HG03060 (cell line): ENCODE results near the gene NPAS3.

ENCODE experiments used
- ATAC-seq: cut with Tn5 transposase; IDR thresholded peaks from one replicate; pipeline ENCODE4 v1.9.1; 2021; ENCODE audit warnings: low read depth, moderate number of reproducible peaks; ENCODE audit not compliant: unreplicated experiment

NPAS3 gene

DNA sequence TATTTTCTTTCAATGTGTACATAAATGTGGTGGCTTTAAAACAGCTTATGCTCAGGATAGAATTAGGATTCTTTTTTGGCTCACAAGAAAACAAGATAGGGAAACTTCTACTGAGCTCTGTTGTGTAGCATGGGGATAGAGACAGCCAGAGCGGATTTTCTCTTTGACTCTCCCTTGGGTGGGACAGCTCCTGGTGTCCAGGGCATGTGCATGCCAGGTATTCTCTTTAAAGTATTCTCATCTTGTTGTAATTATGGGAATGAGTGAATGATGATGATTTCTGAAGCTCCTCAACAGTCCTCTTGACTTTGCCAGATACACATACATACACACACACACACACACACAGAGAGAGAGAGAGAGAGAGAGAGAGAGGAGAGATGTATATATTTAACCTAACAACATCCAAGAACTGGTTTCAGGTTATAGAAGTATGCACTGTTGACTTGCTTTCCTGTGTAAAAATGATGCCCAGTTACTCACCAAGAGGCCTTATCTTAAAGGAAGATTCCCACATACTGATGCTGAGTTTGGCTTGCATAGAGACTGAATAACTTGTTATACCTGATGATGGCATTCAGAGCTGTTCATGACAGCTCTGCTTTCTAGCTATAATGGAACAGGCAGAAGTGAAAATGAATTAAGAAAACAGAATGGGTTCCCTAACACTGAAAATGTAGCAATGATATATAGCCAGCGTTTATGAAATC, 624.7 kb downstream of the NPAS3 start:
- no peak for ATAC-seq

DNA sequence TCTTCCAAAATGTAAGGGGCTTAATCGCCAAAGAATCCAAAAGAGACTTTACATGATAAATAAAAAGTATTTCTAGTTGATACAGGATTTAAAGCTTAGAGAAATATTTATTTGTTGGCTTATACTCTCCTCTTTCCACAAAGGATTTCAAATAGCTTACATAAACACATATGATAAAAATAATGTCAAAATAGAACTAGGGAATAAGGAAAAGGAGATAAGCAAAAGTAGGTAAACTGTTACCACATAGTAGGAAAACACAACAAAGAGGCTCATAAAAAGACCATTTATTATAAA, 625.2 kb downstream of the NPAS3 start:
- no peak for ATAC-seq

DNA sequence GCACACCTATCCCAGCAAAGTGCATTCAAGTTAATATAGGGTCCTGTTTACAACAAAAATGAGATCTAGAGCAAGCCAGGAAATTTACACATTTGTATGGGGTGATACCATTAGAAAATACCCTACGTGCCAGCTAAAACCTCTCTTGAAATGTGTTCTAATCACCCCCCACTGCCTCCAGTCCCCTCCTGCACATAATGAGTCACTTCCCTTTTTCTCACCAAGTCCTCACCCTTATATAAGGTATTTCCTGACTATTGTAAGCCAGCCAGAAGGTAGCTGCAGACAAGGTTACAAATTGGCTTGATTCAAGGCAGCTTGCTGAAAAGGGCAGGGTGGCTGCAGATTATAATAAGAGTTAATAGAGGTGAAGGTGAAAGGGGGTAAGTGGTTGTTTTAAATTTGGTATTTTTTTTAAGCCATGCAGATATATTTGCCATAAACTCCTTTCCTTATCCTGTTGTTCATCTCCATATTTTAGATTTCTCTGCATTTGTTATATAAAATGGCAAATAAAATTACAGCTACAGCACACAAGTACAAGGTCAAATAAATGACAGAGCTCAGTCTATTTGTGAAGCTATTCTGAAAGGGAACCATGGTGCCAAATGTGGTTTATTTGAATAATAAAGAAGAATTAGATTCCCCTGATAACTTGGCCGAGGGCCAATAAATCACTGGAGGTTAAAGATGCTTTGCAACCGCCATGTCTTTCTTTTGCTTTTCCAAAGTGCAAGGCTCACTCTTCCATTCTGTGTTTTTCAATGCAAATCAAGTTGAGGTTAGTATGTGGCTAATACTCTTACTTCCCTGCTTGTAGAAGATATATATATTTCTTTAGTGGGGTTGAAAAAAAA, 626.3 kb downstream of the NPAS3 start:
- ATAC-seq = peak; percentile 83

DNA sequence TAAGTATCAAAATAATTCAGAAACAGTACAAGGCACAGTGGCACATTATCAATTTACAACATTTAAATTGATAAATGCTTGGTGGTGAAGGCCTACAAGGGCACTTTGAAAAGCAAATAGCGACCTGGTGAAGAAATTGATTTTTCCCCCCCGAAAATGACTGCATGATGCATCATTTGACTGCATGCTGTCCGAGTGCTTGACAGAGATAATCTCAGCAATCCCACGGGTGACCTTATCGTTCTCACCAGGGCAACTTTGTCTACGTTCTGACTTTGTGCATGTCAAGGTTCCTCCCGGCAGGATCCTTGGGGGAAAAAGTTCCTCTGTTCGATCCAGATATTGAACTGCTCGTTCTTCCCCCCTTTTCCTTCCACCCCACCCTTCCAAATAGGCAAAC, 627.4 kb downstream of the NPAS3 start:
- no peak for ATAC-seq

DNA sequence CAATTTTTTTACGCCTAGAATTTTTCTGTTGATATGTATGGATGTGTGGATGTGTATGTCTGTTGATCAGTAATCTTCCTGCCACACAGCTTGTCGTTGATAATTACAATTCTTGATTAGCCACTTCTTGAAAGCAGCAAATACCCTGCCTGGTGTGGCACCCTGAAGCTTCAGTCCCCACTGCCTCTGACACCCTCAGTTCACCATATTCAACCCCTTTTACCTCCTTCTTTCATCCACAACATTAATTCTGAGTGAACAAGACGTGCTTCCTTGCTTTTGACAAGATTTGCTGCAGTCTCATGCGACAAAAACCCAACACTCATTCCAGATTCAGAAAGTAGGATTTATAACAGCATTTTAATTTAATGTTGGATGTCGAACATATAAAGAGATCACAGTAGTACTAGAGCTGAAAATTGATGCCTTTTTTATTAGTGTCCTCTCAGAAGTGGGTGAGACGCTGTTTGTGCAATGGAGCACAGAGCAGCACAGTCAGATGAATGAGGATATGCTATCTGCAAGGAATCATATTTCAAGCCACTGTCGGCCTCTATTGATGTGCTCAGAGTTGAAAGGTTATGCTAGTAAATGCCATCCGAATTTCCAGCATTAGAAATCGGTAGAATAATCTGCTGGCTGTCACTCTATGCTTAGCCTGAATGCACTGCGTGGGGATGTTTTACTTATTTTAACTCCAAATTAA, 628.5 kb downstream of the NPAS3 start:
- ATAC-seq = no peak

DNA sequence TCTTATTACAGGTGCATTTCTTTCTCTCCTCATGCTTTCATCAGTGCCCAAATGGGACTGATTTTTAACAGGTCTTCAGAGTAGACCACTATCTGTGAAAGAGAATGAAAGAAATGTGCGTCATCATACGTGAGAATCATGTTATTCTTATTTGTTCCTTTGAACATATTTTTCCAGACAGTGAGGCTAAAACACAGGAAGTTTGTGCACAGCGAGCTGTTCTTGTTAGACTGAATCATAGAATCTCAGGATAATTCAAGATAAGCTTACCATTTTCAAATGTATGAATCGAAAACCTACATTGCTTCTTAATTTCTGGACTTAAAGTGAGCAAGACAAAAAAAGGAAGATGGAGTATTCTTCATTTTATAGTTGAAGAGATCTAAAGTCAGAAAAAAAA, 629.1 kb downstream of the NPAS3 start:
- no peak for ATAC-seq

DNA sequence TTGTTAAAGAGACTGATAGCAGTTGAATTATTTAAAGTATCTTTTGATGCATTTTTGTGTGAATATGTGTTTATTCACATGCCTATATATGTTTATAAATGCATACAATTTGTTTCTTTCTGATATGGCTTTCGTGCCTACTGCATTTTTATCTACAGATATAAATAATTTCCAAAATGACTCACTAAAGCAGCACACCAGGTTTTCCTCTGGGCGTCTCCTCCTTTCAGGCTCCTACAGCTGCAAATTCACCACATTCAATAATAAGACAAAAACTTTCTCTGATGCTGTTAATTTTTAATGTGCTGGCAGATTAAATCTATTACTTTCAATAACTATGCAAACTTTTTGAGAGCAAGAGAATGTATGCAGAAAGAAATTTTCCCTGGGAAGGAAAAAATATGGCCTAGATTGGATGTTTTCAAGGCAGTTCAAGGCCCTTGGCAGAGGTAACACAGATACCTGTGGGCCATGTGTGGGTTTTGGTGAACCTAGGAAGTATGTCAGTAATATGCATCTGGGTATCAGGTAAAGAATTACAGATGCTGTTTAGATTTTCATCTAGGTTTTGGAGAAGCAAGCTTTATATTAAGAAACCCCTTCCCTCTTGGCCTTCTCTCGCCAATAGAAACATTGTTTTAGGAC, 630.4 kb downstream of the NPAS3 start:
- no peak for ATAC-seq

DNA sequence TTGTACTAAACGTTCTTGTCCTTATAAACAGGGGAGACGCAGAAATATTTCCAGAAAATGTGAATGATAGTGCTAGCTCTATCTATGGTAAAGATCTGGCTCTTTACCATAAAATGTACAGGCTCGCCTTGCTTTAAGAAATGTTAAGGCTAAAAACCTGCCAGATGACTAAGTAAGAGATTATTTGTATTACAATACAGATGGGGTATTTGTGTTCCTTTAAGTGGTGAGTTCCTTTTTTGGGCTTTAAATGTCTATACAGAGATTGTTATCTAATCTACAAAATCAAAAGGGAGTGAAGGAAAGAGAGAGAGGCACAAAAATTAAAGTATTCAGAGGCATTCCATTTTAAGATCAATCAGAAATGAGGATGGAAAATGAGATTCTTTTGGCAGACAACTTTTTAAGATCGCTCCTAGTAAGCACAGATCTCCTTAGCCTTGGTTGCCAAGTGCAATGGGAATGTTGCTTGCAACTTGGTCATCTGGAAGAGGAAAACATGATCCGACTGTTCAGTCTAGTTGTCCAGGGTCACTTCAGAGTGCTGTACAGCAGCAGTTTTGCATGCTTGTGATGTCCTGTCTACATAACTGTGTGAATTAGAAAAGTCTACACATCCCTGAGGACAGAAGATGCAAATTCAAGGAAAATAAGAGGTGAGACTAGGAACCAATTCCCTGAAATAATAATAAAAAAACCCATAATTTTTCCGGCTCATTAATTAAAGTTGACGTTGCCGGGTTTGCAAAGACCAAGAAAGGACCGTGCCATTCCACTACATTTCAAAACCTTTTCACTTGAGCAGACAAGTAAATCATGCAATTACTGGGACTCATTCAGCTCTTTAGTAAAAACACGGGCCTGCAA, 631.4 kb downstream of the NPAS3 start:
- ATAC-seq = no peak

DNA sequence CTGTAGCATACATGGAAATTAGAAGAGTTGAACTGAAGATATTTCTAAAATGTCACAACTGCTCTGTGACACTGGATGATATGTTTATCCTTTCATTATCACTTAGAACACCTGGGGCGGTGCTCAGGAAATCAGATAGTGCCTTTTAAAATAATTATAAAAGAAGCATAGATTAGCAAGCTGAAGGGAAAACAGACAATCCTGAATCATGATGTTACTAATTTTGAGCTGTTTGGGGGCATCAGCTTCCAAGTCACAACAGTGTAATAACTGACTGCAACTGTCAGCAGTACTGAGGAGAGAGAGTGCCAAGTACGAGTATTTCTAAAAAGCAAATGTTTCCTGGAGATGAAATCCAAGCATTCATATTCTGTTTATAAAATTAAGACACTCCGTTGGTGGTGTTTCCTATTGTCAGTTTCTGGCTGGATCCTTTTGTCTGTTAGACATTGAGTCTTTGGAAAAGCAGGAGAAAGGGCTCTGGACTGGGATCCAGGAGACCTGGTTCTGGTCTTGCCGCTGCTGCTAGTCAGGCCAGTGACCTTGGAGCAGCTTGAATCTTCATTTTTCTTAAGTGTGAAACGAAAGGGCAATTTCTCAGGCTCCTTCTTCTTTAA, 632.1 kb downstream of the NPAS3 start:
- ATAC-seq = no peak

DNA sequence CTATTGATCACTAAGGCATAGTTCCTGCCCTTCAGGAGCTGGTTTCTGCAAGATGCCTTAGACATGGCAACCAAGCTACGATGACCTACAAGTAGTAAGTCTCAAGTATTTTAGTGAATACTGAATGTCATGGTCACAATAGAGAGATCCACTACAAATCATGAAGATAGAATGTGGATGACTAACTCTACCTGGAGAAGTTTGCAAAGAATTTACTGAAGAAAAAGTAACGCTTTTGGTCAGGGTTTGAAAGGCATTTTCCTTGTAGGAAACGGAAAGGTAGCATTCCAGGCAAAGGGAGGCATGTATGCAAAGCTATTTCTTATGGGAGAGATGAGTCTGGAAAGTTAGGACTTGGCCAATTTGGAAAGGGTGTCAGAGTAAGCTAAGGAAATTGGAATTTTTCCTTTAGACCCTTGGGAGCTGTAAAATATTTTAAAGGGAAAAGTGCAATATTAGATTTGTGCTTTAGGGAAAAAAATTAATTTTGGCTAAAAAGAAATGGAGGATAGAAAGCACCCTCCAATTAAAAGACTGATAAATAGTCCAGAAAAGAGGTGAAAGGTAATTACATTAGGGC, 634.7 kb downstream of the NPAS3 start:
- no peak for ATAC-seq

DNA sequence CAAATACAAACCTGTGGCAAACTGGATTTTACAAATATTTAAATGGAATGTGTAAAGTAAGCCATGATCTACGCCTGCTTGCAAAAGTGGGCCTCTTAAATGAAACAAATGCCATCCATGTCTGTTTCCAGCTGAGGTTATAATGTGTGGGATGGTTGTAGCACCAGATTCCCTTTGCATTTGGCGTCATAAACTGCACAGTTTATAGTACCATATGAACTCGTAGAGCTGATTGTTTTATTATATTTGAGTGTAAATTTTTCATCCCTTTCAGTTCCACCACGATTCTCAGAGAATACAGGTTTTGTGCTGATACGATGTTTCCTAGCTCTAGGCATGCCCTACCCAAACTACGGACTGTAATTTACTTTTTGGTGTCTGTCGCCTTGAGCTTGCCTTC, 637.3 kb downstream of the NPAS3 start:
- ATAC-seq = no peak

DNA sequence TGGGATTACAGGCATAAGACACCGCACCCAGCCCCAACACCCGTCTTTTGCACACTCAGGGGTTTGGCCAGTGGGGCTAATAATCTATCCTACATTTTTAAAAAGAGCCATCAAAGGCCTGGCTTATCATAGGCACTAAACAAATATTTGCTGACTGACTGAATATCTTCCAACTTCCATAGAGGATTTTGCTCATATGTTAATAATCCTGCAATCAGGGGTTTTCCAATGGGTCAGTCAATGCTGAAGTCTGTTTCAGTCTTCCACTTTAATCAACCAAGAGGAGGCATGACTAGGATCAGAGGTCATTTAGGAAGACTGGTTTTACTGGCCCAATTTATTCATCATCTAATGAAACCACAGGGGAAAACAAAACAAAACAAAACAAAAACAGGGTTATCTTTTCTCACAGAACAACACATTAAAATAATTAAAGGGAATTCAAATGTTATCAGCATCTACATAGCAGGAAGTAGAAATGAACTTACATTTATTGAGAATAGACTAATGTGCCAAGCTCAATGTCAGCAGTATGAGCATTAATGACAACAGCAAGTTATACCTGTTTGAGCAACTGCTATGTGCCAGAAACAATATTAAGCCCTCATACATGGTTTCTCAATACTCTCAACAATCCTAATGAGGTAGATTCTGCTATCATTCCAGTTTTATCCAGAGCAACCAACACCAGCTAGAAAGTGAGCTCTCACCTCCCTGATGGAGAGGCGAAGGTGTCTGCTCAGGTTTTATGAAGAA, 640.0 kb downstream of the NPAS3 start:
- no peak for ATAC-seq

DNA sequence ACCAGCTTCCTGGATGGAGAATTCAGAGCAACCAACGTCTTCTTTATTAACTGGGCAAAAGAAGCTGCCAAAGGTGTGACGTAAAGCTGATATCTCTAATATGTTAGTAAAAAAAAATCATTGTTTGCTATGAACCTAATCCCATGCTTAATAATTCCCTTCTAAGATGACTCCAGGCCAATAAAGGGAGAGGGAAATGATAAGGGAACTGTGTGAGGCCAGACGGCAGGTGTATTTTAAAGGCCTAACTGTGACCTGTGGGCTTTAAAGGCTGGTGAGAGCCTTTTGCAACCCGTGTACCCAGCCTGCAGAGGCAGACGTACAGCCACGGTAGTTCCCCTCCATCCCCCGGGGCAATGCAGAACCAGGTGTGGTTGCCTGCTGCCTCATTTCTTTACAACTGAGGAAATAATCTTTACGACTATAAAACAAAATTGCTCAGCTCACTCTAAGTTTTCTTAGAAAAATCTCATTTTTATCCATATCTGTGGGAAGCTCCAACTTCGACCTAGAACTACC, 641.6 kb downstream of the NPAS3 start:
- no peak for ATAC-seq

DNA sequence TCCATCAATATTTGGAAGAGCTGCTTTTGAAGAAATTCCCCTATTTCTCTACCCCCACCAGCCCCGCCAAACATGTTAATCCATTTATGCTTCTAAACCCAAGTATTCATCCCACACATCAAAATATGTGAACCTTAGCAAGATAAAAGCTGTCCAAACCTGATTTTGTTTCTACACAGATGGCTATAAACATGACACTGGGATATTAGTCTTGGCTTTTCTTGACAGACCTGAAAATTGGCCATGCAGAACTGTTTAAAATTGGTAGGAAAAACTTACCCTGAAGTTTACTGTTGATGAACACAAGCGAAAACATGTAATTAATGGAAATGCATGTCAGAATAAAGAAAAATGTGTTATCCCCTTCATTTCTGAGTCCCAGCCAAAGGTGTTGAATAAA, 642.2 kb downstream of the NPAS3 start:
- ATAC-seq = no peak

DNA sequence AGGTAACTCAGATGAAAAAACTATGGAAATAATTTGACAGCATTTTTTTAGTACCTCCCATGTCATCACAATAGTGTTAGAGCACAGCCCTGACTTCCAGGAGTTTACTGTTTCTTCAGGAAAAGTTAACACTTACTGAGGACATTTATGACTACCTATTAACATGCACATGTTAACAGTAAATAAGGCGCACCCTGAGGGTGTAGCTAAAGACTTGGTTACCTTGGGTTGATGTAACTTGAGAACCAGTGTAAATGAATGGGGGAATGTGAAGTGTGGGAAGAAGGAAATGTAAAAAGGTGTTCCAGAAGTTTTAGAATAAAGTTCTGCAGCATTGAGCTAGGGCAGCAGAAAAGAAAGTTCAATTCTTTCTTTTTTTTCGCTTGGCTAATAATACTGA, 646.0 kb downstream of the NPAS3 start:
- ATAC-seq = no peak

DNA sequence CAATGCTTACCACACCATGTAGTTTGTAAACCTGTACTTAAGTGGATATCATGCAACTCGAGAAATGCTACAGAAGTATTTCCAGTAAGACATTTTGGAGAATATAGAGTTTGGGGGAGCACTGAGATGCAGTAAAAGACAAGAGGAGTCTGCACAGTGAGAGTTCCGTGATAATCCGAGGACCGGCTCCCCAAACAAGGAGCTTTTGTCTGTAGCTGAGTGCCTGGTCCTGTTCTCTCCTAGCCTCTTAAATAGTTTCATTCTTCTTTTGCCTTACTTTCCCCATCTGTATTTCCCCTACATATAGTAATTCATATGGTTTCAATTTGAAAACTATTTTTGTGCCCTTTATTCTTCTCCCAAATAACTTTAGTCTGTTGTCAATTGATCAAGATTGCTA, 648.1 kb downstream of the NPAS3 start:
- no peak for ATAC-seq

DNA sequence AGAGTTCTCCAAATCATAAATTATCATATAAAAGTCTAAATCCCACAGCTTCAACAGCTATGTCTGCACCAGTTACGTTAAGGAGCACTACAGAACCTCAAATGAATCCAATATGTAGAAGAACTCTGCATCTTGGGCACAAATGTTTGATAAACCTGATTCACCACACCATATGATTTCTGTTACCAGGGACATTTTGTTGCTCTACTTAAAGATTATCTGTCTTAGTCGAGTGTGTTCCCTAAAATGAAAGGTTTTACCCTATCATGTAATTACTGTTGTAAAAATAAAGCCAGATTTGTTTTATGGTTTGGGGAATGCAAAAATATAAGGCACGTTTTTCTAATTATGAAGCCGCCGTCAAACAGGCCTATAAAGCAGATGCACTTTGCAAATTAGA, 649.1 kb downstream of the NPAS3 start:
- ATAC-seq = no peak

DNA sequence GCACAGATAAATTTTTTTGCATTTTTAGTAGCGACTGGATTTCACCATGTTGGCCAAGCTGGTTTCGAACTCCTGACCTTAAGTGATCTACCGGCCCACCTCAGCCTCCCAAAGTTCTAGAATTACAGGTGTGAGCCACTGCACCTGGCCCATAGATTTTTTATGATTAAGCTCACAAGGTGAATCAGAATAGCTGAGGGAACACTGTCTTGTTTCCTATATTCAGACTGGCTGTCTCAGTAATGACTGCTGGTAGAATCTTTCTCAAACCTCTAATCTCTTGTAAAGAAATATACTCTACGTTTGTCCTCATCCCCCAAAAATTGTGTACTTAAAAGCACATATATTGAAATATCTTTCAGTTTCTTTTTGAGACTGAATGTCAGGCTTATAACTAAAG, 650.1 kb downstream of the NPAS3 start:
- ATAC-seq = no peak

DNA sequence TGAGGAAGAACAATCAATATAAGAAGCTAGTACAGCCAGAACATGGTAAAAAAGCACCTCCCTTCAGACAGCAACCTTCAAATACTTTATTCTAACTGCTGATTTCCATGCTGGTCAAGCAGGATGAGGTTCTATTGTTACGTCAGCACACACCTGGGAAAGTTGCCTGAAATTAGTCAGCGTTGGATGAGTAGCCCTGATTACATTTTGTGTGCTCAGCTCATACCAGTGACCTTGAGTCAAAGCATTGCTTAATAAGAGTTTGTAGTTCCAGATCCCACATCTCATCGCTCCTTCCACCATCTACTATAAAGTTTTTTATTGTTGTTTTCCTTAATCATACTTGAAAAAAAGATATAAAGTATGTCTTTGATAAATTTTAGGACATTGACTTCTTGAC, 650.7 kb downstream of the NPAS3 start:
- no peak for ATAC-seq
